ENCODE measurements around the gene PIRT.

PIRT gene

GRCh38 chr17:10815319-10815718 is 22.6 kb downstream of the PIRT start:
- DNase-seq = no peak

- no peak for DNase-seq
Observed at GRCh38 chr17:10814075-10814474, 23.8 kb downstream of the PIRT start.

GRCh38 chr17:10812674-10813073 is 25.2 kb downstream of the PIRT start:
- DNase-seq = no peak

- DNase-seq = no peak
Observed at GRCh38 chr17:10809605-10810004, 28.3 kb downstream of the PIRT start.

- DNase-seq = no peak
Observed at GRCh38 chr17:10807704-10808128, 30.2 kb downstream of the PIRT start.

GRCh38 chr17:10806545-10807262 is 31.2 kb downstream of the PIRT start:
- DNase-seq = no peak

- no peak for DNase-seq
Observed at GRCh38 chr17:10805911-10806310, 32.0 kb downstream of the PIRT start.

GRCh38 chr17:10804546-10804945 is 33.3 kb downstream of the PIRT start:
- no peak for DNase-seq

GRCh38 chr17:10803830-10804475 is 33.9 kb downstream of the PIRT start, which contains the start of gene TMEM238L:
Gene TMEM238L (minus strand): TSS chr17:10804099. CDS start chr17:10803963, 136 bp downstream.
- no peak for DNase-seq

- DNase-seq = no peak
Observed at GRCh38 chr17:10803350-10803749, 34.5 kb downstream of the PIRT start.

- no peak for DNase-seq
Observed at GRCh38 chr17:10802496-10803284, 35.2 kb downstream of the PIRT start.

GRCh38 chr17:10799407-10799806 is 38.5 kb downstream of the PIRT start:
- DNase-seq = no peak

- no peak for DNase-seq
Observed at GRCh38 chr17:10798910-10799309, 39.0 kb downstream of the PIRT start.

- DNase-seq = no peak
Observed at GRCh38 chr17:10798332-10798749, 39.5 kb downstream of the PIRT start.

- no peak for DNase-seq
Observed at GRCh38 chr17:10797476-10798328, 40.2 kb downstream of the PIRT start.

- no peak for DNase-seq
Observed at GRCh38 chr17:10793816-10794215, 44.1 kb downstream of the PIRT start.

GRCh38 chr17:10793256-10793655 is 44.6 kb downstream of the PIRT start:
- DNase-seq = no peak

GRCh38 chr17:10792151-10792550 is 45.7 kb downstream of the PIRT start:
- DNase-seq = no peak

- DNase-seq = no peak
Observed at GRCh38 chr17:10790491-10791401, 47.1 kb downstream of the PIRT start.

GRCh38 chr17:10789694-10790271 is 48.1 kb downstream of the PIRT start:
- no peak for DNase-seq

Measured in bone marrow (tissue), 2 donors.